ENCODE results near the gene TIAM1. TPM values are rescaled to one million over a fixed set of nuclear protein-coding genes. Genes with fewer than 3 reads are reported as not detected.

Gene TIAM1
- total and polyA plus RNA-seq, 2 of the 8 experiments (the other 6 are each of a cell fraction or from before 2014, with no cell fraction given), result 10.1 to 30.7 TPM

GRCh38 chr21:31354122-31354521 is 10.1 kb upstream of the TIAM1 start (continued):
- TF ChIP-seq TAF7 (optimal IDR thresholded peaks at IDR 0.05; ENCODE audit: borderline replicate concordance, low read depth, low read length) (no peak), POLR2A (IDR thresholded peaks at IDR 0.05; ENCODE audit: control extremely low read depth in 1 of 2, low read depth in 2 of 2, low read length in 2 of 2) (no peak), TAF1 (IDR thresholded peaks at IDR 0.05; ENCODE audit: low read depth, low read length) (no peak), SIN3A (conservative IDR thresholded peaks at IDR 0.05 in 1 of 2, IDR thresholded peaks at IDR 0.05 in 1 of 2; ENCODE audit: low read depth in 1 of 2, low read length in 2 of 2) (no peak)
